Medulla oblongata (tissue), 1 donor: ENCODE measurements around the gene IMP4.

ENCODE experiments used
- DNase-seq: peaks from one replicate; pipeline ENCODE4 v3.0.0-alpha.2; 2015; ENCODE audit errors: extremely low spot score

IMP4 gene

GRCh38 chr2:130336877-130337734, 5.6 kb upstream of the IMP4 start:
- peak; percentile 15 for DNase-seq

DNA sequence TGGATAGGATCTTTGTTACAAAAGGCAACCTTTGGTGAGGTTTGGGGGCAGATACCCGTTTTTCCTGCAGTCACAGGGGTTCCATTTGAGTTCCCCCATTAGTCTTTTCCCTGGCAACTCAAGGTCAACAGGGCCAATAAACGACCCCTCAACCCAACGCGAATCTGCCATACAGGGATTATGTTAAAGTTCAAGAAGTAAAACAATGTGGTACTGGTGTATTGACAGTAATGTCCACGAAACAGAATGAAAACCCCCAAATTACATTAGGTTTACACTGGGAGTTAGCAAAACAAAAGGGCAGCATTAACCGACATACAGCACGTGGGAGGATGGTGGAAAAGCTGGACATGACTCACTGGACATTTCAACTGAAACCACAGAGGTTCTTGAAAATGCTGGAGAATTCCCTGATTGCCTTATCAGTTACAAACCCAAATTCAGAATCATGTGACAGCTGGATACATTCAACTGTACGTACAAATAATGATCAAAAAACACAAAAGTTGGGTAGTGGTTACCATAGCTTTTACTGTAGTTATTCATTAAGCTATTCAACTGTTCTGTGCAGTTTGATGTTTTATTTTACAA, 4.9 kb upstream of the IMP4 start:
- DNase-seq: no peak

- DNase-seq: no peak
Measured at GRCh38 chr2:130338793-130339345, 3.8 kb upstream of the IMP4 start.

DNA sequence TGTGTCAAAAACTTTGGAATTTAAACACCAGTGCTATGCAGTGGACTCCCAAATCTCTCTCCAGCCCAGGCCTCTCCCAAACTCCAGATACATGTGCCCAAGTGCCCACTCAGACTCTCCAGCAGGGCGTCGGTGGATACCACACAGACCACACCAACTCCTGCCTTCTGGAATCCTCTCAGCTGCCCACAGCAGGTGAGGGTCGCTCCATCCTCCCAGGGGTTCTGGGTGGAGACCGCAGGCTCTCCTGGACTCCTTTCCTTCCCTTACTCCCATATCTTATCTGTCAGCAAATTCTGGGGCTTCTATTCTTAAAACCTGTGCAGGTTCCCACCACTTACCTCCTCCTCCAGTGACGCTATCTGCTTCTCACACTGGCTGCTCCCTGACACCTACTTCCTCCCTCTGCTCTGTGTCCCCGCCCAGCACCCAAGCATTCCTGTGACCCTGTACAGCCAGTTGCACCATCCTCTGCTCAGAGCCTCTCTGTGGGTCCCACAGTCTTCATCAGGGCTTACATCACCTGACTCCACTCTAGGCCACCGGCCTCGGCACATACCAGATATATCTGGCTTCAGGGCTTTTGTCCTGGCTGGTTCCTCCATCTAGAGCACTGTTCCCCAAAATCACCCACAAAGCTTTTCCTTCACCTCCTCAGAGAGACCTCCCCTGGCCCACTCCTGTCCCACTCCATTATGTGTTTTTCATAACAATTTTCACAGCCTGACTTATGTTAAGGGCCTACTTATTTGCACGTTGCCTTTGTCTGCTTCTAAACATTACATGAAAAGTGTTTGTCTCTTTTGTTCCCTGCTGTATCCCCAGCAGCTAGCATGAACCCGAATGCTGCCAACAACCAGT, 2.6 kb upstream of the IMP4 start:
- DNase-seq: no peak

- DNase-seq: no peak
Measured at GRCh38 chr2:130341562-130342019, 1.1 kb upstream of the IMP4 start.

- DNase-seq: peak; percentile 96
Measured at GRCh38 chr2:130342020-130342532, 621 bp upstream of the IMP4 start.

DNA sequence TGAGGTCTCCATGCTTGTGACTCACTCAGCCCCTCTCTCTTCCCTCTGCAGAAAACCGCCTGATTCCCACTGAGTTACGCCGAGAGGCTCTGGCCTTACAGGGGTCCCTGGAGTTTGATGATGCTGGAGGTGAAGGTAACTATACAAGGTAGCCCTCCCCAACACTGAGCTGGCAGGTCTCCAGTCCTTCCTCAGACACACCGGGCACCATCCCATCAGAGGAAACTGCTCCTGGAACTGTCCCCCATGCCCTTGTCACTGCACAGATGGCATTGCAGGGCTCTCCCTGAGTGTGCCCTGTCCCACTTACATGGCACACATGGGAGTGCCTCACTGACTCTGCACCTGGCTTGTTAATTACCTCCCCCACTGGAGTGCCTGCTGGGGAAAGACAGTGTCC, 1.9 kb downstream of the IMP4 start:
- DNase-seq: no peak

DNA sequence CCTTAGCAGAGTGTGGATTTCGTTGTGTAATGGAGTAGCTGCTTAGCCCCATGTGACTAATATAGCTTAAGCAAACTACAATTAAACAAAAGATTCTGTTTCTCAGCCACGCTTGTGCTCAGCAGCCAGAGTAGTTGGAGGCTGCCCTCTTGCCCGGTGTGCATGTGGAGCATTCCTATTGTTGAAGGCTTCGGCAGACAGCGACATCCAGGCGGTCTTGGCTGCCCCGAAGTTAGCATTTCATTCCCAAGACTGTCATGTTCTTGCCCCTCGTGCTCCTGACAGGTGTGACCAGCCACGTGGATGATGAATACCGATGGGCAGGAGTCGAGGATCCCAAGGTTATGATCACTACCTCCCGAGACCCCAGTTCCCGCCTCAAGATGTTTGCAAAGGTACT, 2.4 kb downstream of the IMP4 start:
- no peak for DNase-seq

DNA sequence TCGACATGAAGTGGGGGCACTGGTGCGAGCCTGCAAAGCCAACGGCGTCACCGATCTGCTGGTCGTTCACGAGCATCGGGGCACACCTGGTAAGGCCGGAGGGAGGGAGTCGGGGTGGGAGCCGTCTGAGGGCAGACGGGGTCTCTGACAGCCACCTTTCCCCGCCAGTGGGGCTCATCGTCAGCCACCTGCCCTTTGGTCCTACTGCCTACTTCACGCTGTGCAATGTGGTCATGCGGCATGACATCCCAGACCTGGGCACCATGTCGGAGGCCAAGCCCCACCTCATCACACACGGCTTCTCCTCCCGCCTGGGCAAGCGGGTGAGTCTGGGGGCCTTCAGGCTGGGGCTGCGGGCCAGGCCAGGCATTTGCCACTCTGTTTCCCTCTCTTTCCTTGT, 2.9 kb downstream of the IMP4 start:
- no peak for DNase-seq

DNA sequence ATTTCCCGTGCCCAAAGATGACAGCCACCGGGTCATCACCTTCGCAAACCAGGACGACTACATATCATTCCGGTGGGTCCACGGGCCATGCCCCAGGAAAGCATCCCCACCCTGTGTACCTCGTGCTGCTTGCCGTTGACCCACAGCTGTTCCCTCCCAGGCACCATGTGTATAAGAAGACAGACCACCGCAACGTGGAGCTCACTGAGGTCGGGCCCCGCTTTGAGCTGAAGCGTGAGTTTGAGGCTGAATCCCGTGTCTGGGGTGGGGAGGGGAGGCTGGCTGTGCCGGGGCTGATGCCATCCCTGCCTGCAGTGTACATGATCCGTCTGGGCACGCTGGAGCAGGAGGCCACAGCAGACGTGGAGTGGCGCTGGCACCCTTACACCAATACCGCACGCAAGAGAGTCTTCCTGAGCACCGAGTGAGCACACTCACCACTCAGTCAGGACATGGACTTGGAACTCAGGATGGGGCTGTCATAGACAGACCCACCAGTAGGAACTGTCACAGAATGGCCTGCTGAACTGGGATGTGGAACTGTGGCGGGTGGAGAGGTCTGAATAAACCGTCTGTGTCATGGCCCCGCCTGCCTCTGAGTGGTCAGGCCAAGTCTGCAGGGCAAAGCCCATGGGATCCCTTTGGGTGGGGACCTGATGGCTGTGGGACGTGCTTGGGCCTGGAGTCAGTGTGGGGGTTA, 3.5 kb downstream of the IMP4 start:
- DNase-seq: no peak

DNA sequence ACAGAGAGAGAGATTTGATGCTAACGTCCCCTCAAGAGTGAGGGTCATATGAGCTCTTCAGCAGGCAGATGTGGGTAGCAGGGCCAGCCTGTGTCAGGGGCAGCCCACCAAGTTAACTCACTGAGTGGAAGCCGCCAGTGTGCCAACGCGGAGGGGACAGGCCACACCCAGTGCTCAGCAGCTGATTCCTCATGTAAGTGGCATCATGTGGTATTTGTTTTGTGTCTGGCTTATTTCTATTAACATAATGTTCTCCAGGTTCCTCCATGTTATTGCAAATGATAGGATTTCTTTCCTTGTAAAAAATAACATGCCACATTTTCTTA, 4.0 kb downstream of the IMP4 start:
- DNase-seq: no peak

DNA sequence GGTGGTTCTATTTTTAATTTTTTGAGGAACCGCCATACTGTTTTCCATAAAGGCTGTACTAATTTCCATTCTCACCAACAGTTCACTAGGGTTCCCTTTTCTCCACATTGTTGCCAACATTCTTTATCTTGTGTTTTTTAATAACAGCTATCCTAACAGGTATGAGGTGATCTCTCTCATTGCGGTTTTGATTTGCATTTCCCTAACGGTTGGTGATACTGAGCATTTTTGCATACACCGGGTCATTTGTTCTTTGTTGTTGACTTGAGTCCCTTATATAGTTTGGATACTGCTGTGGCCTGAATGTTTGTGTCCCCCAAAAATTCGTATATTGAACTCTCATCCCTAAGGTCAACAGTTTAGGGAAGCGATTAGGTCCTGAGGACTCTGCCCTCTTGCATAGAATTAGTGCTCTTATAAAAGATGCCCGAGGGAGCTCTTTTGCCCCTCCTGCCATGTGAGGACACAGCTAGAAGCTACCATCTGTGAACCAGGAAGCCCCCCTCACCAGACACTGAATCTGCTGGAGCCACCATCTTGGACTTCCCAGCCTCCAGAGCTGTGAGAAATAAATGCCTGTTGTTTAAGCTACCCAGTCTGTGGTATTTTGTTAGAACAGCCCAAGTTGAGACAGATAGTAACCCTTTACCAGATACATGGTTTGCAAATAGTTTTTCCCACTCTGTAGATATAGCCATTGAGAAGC, 4.7 kb downstream of the IMP4 start:
- no peak for DNase-seq

- no peak for DNase-seq
Measured at GRCh38 chr2:130349174-130349573, 6.5 kb downstream of the IMP4 start.

DNA sequence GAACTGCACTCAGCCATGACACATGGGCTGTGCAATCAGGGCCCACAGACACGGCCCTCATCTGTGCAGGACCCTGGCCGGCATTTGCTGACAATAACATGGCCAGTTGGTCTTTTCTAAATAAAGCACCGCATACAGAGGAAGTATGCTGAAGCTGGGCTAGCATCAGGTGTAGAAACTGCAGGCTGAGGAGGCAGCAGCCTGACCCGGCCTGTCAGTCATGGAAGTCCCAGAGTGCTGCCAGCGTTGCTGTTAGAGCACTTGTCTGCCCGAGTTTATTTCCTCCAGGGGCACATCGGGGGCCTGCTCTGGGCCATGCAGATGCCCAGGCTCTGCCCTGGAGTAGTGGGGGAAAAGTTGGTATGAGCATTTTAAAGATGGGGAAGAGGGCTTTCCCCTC, 9.0 kb downstream of the IMP4 start:
- no peak for DNase-seq

GRCh38 chr2:130352237-130352636, 9.5 kb downstream of the IMP4 start:
- peak; percentile 65 for DNase-seq

DNA sequence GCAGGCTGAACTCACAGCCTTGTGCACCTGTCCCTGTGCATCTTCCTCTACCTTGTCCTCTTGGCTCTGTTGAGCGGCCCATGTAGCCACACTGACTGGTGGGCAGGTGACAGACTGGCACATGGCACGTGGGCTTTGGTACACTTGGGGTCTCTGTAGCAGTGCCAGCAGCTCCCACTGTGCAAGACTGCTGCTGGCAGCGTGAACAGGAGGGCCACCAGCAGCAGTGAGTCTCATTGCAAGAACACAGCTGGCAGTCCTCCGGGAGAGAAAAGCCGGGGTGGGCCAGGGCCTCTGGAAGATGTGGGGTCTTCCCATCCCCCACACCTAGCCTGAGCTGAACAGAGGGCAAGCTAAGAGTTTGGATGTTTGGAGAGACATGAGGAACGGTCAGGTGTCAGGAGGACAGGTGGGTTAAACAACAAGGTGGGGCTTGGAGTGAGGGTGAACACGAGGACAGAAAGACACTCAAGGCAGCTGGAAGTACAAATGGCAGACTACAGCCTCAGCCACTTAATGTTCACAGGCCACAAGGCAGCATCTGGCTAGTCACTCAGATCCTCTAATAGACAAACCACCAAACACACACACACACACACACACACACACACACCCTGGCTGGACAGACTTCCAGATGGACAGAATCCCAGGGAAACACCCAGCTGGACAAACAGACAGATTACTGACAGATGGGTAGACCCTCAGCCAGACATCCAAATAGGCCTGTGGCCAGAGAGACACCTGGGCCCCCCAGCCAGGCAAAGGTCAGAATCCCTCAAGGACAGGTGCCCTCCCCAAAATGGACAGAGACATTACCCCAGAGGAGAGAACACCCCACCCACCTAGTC, 10.8 kb downstream of the IMP4 start:
- DNase-seq: no peak

DNA sequence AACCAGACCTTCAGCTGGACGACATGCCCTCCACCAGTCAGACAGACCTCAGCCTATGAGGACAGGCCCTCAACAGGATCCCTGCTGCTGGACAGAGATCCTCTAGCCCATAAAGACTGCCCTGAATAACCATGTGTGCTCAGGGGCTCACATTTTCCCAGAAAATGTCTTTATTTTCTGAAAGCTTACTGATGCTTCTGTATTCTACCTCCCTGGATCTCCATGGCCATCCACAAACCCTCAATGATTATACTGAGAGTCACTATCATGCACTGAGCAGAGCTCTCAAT, 11.4 kb downstream of the IMP4 start:
- no peak for DNase-seq

GRCh38 chr2:130355172-130355577, 12.5 kb downstream of the IMP4 start:
- DNase-seq: no peak

- DNase-seq: peak; percentile 93
Measured at GRCh38 chr2:130355578-130356431, 13.1 kb downstream of the IMP4 start, which contains the start of gene PTPN18. TSS of gene PTPN18 (plus strand) at chr2:130356056. CDS start at chr2:130356108, 52 bp downstream.
